Lower leg skin (tissue), 4 donors: Measurements from ENCODE around the gene CYTH2. TPM values are rescaled to one million over a fixed set of nuclear protein-coding genes. Genes with fewer than 3 reads are reported as not detected.

Experiments
- DNase-seq, 2 donors: peaks; one replicate each; pipeline ENCODE4 v3.0.0-alpha.2; 2019; ENCODE audit warnings: low spot score in 2 of 2
- H3K4me3 ChIP-seq: fragments of 200-600 bp; sonication (generic); 2 replicates; pipeline ENCODE4 v1.5.1; 2017; ENCODE audit warnings: mild to moderate bottlenecking, low read depth; ENCODE audit not compliant: poor library complexity, severe bottlenecking
- CTCF ChIP-seq, 3 donors: fragments of 450-650 bp; IDR thresholded peaks; one replicate each; pipeline ENCODE4 v1.5.1; 2016; ENCODE audit warnings: antibody characterized with exemption in 3 of 3, mild to moderate bottlenecking in 3 of 3, moderate library complexity in 2 of 3
- POLR2A ChIP-seq, 2 donors: fragments of 450-650 bp; IDR thresholded peaks; one replicate each; pipeline ENCODE4 v1.6.1; 2016 to 2017; ENCODE audit warnings: antibody characterized with exemption in 2 of 2, mild to moderate bottlenecking in 1 of 2, moderate library complexity in 1 of 2
- WGBS, 2 donors: methylation state at CpG; one replicate each; pipeline ENCODE4 v1.1.5; 2018; 5-methylcytosine and 5-hydroxymethylcytosine counted together
- intact Hi-C: fragments of 100-400 bp; cut with DNase I; formaldehyde crosslinking; loops from one replicate; pipeline ENCODE4 v1.15.0; 2023; ENCODE audit warnings: low total_unique reads
- total RNA-seq, 4 donors: library from RNA; depleted of rRNA; stranded (reverse); fragments of >200 nt; gene quantifications; one replicate each; pipeline ENCODE4 v1.1.0, GENCODE V29; 2016

The CYTH2 gene
- total RNA-seq, 4 donors from 2014 or later, result 67.7 to 162 (median 78.2) TPM

DNA sequence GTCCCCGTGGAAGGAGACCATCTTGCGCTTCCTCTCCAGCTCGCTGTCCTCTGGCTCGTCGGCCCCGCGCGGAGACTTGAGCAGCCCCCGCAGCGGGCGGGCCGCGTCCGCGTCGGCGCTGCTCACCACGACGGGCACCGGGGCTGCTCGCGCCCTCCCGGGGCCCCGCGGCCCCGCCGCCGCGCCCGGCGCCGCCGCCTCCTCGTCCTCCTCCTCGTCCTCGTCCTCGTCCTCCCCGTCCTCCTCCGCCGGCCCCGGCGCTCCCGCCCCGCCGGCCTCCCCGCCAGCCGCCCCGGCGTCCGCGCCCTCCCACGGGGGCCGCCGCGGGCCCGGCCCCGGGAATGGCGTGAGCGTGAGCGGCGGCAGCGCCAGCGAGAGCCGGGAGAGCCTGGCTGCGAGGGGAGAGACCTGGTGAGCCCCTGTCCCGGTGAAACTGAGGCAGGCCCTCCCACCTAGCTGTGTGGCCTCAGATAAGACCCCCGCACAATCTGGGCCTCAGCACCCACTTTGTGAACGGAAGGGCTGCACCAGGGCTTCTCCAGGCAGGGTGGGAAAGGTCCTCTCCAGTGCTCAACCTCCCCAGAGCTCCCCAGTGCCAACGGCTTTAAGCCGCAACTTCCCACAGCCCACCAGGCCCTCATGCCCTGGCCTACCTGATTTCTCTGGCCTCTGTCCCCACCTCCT lies 24.7 kb downstream of the CYTH2 start:
- no peak for DNase-seq
- no peak for TF ChIP-seq POLR2A (IDR thresholded peaks at IDR 0.05)
- TF ChIP-seq CTCF (IDR thresholded peaks at IDR 0.05), result no peak
- WGBS, 2 donors, result 3 to 46% methylated on average over 3 to 59 of the region's 70 CpGs
- intact Hi-C loops, result no loop called here
- H3K4me3 ChIP-seq, result peak overlapping the region; percentile 33

DNA sequence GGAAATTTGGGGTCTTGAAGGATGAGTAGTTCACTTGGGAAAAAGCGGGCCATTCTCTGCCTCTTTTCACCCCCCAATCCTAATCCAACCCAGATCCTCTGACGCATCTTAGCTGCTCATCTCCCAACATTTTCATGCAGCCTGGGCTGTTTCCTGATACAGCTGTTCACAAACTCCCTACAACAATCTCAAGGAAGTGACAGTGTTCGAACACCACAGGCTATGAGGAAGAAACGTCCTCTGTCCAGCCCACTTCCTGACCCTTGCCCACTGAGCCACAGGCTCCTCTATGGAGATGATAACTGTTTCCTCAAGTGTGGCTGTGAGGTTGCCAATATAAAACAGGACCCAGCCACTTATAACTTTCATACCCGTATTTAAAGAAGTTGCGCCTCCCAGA lies 26.2 kb downstream of the CYTH2 start:
- 63 to 72% methylated on average over 6 of the region's 6 CpGs for WGBS, 2 donors
- intact Hi-C loops, result no loop called here
- TF ChIP-seq POLR2A (IDR thresholded peaks at IDR 0.05), result no peak
- no peak for TF ChIP-seq CTCF (IDR thresholded peaks at IDR 0.05)

DNA sequence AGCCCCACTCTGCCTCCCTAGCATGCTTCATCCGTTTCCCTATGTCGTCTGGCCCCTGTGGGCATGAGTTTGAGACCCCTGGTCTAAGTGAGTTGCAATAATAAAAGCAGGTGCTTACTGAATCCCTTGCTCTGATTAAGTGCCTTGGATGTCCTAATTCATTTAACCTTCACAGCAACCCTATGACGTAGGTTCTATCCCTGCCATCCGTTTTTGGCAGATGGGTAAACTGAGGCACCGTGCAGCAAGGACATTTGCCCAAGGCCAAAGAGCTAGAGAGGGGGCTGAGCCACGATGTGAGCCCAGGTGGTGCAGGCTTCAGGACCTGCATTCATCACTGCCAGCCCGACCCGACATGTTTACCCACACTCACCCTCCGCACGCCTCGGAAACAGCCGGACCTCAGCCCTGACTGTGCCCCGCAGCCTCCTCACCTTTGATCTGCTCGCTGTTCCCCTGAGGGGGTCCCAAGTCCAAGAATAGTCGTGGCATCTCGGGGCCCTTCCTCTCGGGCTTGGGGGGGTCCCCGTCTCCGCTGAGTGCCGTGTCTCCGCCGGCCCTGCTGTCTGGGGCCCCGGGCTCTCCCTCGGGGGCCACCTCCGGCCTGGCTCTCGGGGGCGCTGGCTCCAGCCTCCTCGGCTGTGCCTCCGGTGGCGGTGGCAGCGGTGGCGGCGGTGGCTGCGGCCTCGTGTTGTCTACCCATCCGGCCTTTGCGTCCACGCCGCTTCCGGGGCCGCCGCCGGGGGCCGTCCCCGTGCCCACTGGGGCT lies 28.0 kb downstream of the CYTH2 start:
- H3K4me3 ChIP-seq, result no peak overlapping the region
- DNase-seq, result no peak
- intact Hi-C loops, result no loop called here
- TF ChIP-seq POLR2A (IDR thresholded peaks at IDR 0.05) (no peak), CTCF (IDR thresholded peaks at IDR 0.05) (no peak)
- 74 to 82% methylated on average over 45 of the region's 45 CpGs for WGBS, 2 donors

More for the DNA sequence above, 26.2 kb downstream of the CYTH2 start:
- H3K4me3 ChIP-seq, result no peak overlapping the region
- no peak for DNase-seq

DNA sequence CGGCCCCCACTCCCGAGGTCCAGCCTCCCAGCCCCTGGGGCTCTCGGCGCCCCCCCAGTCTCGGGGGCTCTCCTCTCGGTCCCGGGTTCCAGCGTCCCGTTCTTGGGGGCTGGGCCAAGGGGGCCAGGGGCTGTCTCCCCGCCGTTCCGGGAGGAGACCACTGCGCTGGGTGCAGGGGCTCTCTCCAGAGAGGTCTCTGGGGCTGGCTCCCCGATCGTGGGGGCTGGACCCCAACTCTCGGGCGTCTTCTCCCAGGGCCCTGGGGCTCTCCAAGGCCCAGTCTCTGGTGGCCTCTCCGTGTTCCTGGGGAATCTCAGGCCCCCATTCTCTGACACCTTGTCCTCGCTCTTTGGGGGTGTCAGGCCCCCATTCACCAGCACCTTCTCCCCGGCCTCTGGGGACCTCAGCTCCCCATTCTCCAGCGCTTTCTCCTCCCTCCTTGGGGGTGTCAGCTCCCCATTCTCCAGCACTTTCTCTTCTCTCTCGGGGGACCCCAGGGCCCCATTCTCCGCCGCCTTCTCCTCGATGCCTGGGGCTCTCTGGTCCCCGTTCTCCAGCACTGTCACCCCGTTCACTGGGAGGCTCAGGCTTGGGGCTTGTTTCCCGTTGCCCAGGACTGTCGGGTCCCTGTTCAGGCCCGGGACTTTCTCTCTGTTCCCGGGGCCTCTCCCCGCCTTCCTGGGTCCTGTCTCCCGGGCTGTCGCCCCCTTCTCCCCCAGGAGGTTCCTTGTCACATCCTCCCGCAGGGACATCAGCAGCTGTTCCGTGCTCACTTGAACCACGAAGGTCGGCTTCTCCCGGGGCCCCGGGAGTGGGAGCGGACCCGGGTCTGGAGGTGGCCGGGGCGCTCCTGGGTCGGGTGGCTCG lies 28.8 kb downstream of the CYTH2 start:
- intact Hi-C loops, result no loop called here

More for the DNA sequence above, 28.8 kb downstream of the CYTH2 start:
- no peak overlapping the region for H3K4me3 ChIP-seq
- WGBS, 2 donors, result 65 to 72% methylated on average over 38 to 39 of the region's 46 CpGs
- no peak for DNase-seq
- TF ChIP-seq POLR2A (IDR thresholded peaks at IDR 0.05), result no peak
- no peak for TF ChIP-seq CTCF (IDR thresholded peaks at IDR 0.05)
